Epidermal melanocyte (primary cell): Measurements from ENCODE around the gene SDK1.

Experiments
- DNase-seq: peaks from one replicate; pipeline ENCODE4 v3.0.0; 2011; ENCODE audit warnings: low spot score; ENCODE audit not compliant: insufficient read length

SDK1 gene

GRCh38 chr7:3518546-3518945 is 217.5 kb downstream of the SDK1 start:
- no peak for DNase-seq

GRCh38 chr7:3520206-3520605 is 219.2 kb downstream of the SDK1 start:
- no peak for DNase-seq

GRCh38 chr7:3527496-3528124 is 226.6 kb downstream of the SDK1 start:
- DNase-seq: no peak

GRCh38 chr7:3533040-3533439 is 232.0 kb downstream of the SDK1 start:
- DNase-seq: no peak

- DNase-seq: no peak
Observed at GRCh38 chr7:3537210-3537875, 236.3 kb downstream of the SDK1 start.

- no peak for DNase-seq
Observed at GRCh38 chr7:3538041-3538440, 237.0 kb downstream of the SDK1 start.

GRCh38 chr7:3540456-3541220 is 239.6 kb downstream of the SDK1 start:
- DNase-seq: no peak

- DNase-seq: no peak
Observed at GRCh38 chr7:3544202-3544601, 243.2 kb downstream of the SDK1 start.

GRCh38 chr7:3548815-3549214 is 247.8 kb downstream of the SDK1 start:
- DNase-seq: no peak

GRCh38 chr7:3549601-3550000 is 248.5 kb downstream of the SDK1 start:
- DNase-seq: no peak

GRCh38 chr7:3551536-3551935 is 250.5 kb downstream of the SDK1 start:
- no peak for DNase-seq

- DNase-seq: no peak
Observed at GRCh38 chr7:3552499-3552898, 251.4 kb downstream of the SDK1 start.

- DNase-seq: no peak
Observed at GRCh38 chr7:3558400-3558799, 257.3 kb downstream of the SDK1 start.

- peak; percentile 63 for DNase-seq
Observed at GRCh38 chr7:3559278-3559677, 258.2 kb downstream of the SDK1 start.

GRCh38 chr7:3560495-3560894 is 259.4 kb downstream of the SDK1 start:
- DNase-seq: no peak

- DNase-seq: no peak
Observed at GRCh38 chr7:3561932-3562331, 260.9 kb downstream of the SDK1 start.

GRCh38 chr7:3564231-3564630 is 263.2 kb downstream of the SDK1 start:
- no peak for DNase-seq

GRCh38 chr7:3568516-3568915 is 267.5 kb downstream of the SDK1 start:
- DNase-seq: no peak

GRCh38 chr7:3569643-3570042 is 268.6 kb downstream of the SDK1 start:
- DNase-seq: no peak

- DNase-seq: no peak
Observed at GRCh38 chr7:3573151-3573550, 272.1 kb downstream of the SDK1 start.

- no peak for DNase-seq
Observed at GRCh38 chr7:3574386-3574785, 273.3 kb downstream of the SDK1 start.

- DNase-seq: no peak
Observed at GRCh38 chr7:3575753-3576531, 274.9 kb downstream of the SDK1 start.
